ENCODE measurements around the gene AGA. TPM values are rescaled to one million over a fixed set of nuclear protein-coding genes. Genes with fewer than 3 reads are reported as not detected.

AGA gene
- total and polyA plus RNA-seq, 2 of the 8 experiments (the other 6 are each of a cell fraction or from before 2014, with no cell fraction given), result 8.5 to 11.6 TPM

- no peaks in the 10 kb centered on the region for H3K36me3 ChIP-seq (ENCODE audit: control insufficient read depth in 2 of 4, insufficient read depth in 4 of 4, low read length in 3 of 4)
Observed at GRCh38 chr4:177487977-177488376, 45.7 kb upstream of the AGA start.

More at GRCh38 chr4:177487977-177488376, 45.7 kb upstream of the AGA start:
- Histone ChIP-seq H3K79me1 (ENCODE audit: low read depth, low read length) (no peaks in the 10 kb centered on the region), H4K20me1 (replicated peaks in 1 of 2; ENCODE audit: control insufficient read depth in 1 of 2, insufficient read depth in 2 of 2, low read length in 2 of 2) (no peaks in the 10 kb centered on the region), H3K23ac (ENCODE audit: insufficient read length) (no peak overlapping the region), H2AFZ (ENCODE audit: low read length) (no peak overlapping the region), H3K4me1 (replicated peaks in 1 of 4; ENCODE audit: control insufficient read depth in 3 of 4, insufficient read depth in 4 of 4, low read length in 3 of 4) (peaks cover 0 to 5% (median 0%) of the 10 kb centered on the region in 4 experiments; a peak in 3 of 7 replicates), H2BK15ac (ENCODE audit: low read length) (no peak overlapping the region), H3K9me3 (ENCODE audit: insufficient read depth in 2 of 2, low read depth in 1 of 2, low read length in 1 of 2) (no peaks in the 10 kb centered on the region), H3K27me3 (replicated peaks in 1 of 4; ENCODE audit: control insufficient read depth in 3 of 4, extremely low read depth in 1 of 4, insufficient read depth in 3 of 4, low read length in 3 of 4) (no peaks in the 10 kb centered on the region), H4K91ac (replicated peaks; ENCODE audit: insufficient read length, low read length) (no peak overlapping the region), H3K4ac (replicated peaks; ENCODE audit: insufficient read length, low read depth, low read length) (no peak overlapping the region), H3K14ac (ENCODE audit: insufficient read length) (no peak overlapping the region), H2BK120ac (replicated peaks; ENCODE audit: low read depth, low read length) (no peak overlapping the region), H3K4me3 (ENCODE audit: extremely low read depth in 1 of 4, insufficient read depth in 2 of 4, low read depth in 3 of 4, low read length in 4 of 4) (no peak overlapping the region), H3K18ac (ENCODE audit: extremely low read depth, low read length) (no peak overlapping the region), H3K9ac (replicated peaks in 1 of 4; ENCODE audit: extremely low read depth in 1 of 4, low read depth in 3 of 4, low read length in 3 of 4) (no peak overlapping the region), H3K27ac (ENCODE audit: low read depth, low read length) (no peak overlapping the region), H3K4me2 (ENCODE audit: insufficient read depth in 1 of 2, low read depth in 2 of 2, low read length in 2 of 2) (no peak overlapping the region), H2BK20ac (ENCODE audit: low read length) (no peak overlapping the region), H4K5ac (ENCODE audit: insufficient read length, low read depth, low read length) (no peak overlapping the region), H2BK12ac (ENCODE audit: low read depth, low read length) (no peak overlapping the region), H3K56ac (replicated peaks; ENCODE audit: insufficient read length, low read depth, low read length) (no peak overlapping the region), H3K23me2 (ENCODE audit: low read depth, low read length) (no peaks in the 10 kb centered on the region), H2BK5ac (ENCODE audit: low read depth, low read length) (no peak overlapping the region), H4K8ac (ENCODE audit: extremely low read depth, insufficient read depth, low read length) (no peak overlapping the region), H2AK5ac (ENCODE audit: low read depth, low read length) (no peak overlapping the region), H3K79me2 (ENCODE audit: control insufficient read depth in 1 of 2, insufficient read depth in 2 of 2, low read length in 2 of 2) (no peaks in the 10 kb centered on the region)
- no peak for FAIRE-seq
- ChIA-PET POLR2A (ENCODE audit: partially characterized antibody) (no interaction called here), CTCF (ENCODE audit: partially characterized antibody) (no interaction called here)
- WGBS, 2 experiments (ENCODE audit: extremely low coverage in 1 of 2, insufficient coverage in 1 of 2, insufficient read length in 1 of 2, insufficient replicate concordance in 2 of 2, low coverage in 1 of 2, low lambda C conversion rate in 2 of 2, missing lambda C conversion rate in 1 of 2), result 94% methylated on average over 1 of the region's 1 CpG; no CpG with 5 or more reads in 1 of the 2 experiments
- no peak for DNase-seq (ENCODE audit: low read depth in 1 of 2, low spot score in 2 of 2)
- TF ChIP-seq TBP (IDR thresholded peaks at IDR 0.05; ENCODE audit: low read depth, low read length) (no peak), NRF1 (IDR thresholded peaks at IDR 0.05; ENCODE audit: low read depth, low read length) (no peak), SIRT6 (IDR thresholded peaks at IDR 0.05; ENCODE audit: low read length) (no peak), KDM4A (IDR thresholded peaks at IDR 0.05; ENCODE audit: low read depth, low read length, severe bottlenecking) (no peak), ASH2L (IDR thresholded peaks at IDR 0.05; ENCODE audit: low read length) (no peak)
